ENCODE results near the gene RTRAF.

The RTRAF gene

DNA sequence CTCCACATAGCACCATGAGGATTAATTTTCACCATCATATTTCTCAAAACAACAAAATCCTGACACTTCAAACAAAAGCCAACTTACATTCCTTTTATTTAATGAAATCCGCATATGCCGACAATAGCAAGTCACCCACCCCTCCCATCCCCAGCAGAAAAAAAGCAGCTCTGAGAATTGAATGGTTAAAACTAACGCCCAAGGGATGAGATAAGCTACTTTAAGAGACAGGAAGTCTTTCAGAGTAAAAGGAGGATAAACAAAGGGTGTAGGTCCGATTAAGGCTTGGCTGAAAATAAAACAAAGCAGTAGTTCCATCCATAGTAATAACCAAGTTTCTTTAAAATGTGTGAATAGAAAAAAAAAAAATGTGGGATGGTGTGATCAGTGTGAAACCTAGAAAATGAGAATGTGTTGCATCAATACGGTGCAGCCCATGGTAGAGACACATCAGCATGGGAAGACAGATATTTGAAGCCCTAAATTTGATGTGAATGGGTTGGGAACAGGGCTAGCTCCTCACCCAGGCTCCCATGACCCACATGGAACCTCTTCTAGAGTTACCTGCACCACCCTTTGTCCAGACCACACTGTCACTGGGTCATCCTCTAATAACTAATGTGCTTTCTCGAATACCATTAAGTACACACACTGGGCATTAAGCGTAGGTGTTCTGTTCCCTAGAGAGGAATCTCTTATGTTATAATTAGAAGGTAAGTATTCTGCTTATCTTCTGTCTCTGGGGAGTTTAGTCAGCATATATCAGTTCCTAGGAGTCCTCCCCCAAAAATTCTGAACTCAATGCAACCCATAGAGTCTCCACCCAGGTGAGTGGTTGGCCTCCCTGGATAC, 31.7 kb downstream of the RTRAF start:
- no peak for DNase-seq (ENCODE audit: low read depth)

DNA sequence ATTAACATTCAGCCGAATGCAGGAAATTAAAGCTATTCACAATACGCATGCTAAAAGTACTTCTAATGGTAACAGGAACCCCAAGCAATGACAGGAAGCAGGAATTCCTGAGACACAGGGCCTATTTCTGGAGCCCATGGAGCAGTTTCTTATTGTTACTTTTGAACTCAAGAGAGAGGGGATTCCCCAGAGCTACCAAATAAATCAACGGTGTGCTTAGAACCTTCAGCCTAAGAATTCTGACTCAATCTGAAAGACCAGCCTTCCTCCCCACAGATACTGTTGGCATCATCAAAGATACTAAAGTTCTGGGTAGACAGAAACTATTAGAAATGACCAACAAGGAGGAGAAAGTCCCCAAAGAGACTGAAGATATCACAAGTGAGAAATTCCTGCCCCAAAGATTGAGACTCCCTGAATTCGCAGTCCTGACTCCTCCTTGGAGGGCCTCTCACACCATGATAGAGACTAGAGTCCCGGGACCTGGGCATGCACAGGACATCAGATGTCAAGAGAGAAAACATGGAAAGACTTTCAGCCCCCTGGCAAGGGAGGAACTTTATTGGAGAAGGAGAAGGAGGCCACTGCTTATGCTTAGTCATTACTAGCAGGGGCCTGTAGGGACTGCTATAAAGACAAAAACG, 32.7 kb downstream of the RTRAF start:
- no peak for DNase-seq (ENCODE audit: low read depth)

DNA sequence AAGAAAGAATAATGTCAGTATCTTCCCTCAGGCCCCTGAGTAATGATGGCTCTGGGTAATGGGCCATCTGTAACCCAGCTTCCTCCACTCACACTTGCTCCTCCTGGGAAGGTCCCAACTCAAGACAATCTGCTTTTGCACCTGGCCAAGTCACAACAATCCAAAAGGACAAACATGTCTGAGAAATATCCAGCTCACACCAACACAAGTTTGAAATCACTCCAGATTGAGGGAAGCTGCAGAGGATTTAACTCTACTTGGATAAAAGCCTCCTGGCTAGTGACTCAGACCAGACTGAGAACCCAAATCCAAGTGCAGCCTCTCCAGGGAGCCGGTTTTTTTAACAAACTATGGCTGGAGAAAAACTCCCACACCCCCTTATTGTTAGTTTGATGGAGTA, 34.2 kb downstream of the RTRAF start:
- no peak for DNase-seq (ENCODE audit: low read depth)

DNA sequence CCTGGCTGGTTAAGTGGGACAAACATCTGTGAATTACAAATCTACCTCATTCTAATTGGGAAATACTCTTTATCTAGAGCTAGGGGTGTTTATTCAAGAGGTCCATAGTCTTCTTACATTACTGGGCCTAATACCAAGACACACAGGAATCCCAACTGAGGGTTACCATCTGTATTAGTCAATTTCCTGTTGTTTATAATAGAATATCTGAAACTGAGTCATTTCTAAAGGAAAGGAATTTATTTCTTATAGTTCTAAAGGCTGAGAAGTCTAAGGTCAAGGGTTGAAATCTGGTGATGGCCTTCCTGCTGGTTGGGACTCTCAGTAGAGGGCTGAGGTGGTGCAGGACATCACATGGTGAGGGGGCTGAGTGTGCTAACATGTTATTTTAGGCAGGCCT, 36.0 kb downstream of the RTRAF start:
- DNase-seq (ENCODE audit: low read depth): no peak

- no peak for DNase-seq (ENCODE audit: low read depth)
These were observed 36.8 kb downstream of the RTRAF start for GRCh38 chr14:52026017-52026660.

DNA sequence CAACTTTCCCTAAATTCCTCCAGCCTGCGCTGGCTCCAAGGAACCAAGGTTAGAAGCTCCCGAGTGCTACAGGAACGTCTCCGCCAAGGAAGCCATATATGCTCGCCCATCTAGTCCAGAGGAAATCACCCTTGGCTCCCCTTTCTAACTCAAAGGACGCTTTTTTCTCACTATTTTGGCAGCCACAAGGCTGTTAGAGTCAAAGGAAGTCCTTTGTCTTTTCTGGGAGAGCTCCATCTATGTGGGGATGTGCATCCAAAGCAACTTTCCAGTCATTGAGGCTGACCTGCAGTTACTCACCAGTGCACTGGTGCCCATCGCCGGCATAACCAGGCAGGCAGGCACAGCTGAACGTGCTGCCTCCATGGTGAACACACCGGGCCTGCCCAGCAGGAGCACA, 37.6 kb downstream of the RTRAF start:
- no peak for DNase-seq (ENCODE audit: low read depth)

- no peak for DNase-seq (ENCODE audit: low read depth)
These were observed 40.5 kb downstream of the RTRAF start for GRCh38 chr14:52029881-52030280.

- no peak for DNase-seq (ENCODE audit: low read depth)
These were observed 42.4 kb downstream of the RTRAF start for GRCh38 chr14:52031781-52032180.

GRCh38 chr14:52032204-52032801, 43.0 kb downstream of the RTRAF start:
- no peak for DNase-seq (ENCODE audit: low read depth)

- DNase-seq (ENCODE audit: low read depth): no peak
These were observed 43.8 kb downstream of the RTRAF start for GRCh38 chr14:52033101-52033642.

- DNase-seq (ENCODE audit: low read depth): no peak
These were observed 49.9 kb downstream of the RTRAF start for GRCh38 chr14:52039124-52039815.

DNA sequence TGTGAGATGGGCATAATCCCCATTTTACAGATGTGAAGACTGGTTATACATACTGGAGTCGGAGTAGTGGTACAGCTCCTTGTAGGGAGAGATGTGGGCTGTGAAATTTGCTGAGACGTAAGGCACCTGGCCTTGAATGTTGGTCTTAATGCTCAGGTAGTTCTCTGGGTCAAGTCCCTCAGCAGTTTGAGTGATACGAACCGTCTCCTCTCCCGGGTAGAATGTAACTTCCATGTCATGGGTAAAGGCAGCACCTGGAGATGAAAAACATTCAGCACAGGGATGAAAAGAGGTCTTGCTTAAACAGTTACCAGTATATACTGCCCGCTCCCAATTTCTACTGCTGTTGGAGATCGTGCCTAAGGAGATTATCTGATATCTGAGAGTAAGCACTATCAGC, 51.3 kb downstream of the RTRAF start:
- no peak for DNase-seq (ENCODE audit: low read depth)

GRCh38 chr14:52042371-52043289, 53.3 kb downstream of the RTRAF start:
- DNase-seq (ENCODE audit: low read depth): no peak

DNA sequence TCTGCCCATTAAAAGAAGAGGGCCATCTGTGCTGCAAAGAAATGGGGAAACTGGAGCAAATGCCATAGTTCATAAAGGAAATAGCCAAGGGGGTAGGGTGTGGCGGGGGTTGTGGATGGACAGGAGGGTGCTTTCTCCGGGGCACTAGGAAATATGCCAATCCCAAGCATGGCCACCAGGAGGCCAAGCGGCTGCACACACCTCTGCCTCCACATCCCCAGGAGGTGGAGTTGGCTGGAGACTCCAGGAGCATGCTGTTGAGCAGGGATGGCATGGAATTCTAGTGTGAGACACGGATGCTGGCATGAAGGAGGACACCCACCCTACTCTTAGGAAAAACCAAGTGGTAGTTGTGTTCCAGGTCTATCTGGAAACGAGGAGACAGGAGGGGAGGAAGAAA, 54.3 kb downstream of the RTRAF start:
- DNase-seq (ENCODE audit: low read depth): no peak

- DNase-seq (ENCODE audit: low read depth): no peak
These were observed 55.6 kb downstream of the RTRAF start for GRCh38 chr14:52044791-52045522.

GRCh38 chr14:52046376-52046917, 57.1 kb downstream of the RTRAF start:
- no peak for DNase-seq (ENCODE audit: low read depth)

GRCh38 chr14:52048116-52048515, 58.8 kb downstream of the RTRAF start:
- DNase-seq (ENCODE audit: low read depth): no peak

DNA sequence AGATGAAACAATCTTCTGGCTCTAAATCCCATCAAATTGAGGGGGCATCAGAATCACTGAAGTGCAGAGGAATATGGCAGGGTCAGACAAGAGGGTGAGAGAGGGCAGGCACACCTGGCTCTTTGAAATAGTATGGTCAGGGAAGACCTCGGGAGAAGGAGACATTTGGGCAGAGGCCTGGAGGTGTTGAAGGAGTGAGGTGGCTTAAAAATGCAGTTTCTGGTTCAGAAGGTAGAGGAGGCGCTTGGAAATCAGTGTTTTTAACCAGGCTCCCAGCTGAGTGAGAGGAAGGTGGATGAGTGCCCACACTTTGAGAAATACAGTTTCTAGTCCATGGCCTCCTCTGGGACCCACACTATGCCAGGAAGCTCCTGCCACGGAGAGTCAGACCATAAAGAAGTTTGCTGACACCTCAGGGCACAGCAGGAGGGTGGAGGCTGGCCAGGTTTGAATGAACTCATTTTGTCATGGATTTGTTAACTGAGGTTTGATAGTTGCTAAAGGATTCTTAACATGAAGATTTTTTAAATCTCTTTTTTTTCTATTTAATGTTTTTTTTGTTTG, 59.4 kb downstream of the RTRAF start:
- DNase-seq (ENCODE audit: low read depth): no peak

- no peak for DNase-seq (ENCODE audit: low read depth)
These were observed 59.9 kb downstream of the RTRAF start for GRCh38 chr14:52049271-52049670.
